Measurements from ENCODE around the gene PARD3. TPM values are rescaled to one million over a fixed set of nuclear protein-coding genes. Genes with fewer than 3 reads are reported as not detected.

Gene PARD3
- total and polyA plus RNA-seq, 10 of the 15 experiments (the other 5 are each of a cell fraction or from before 2014, with no cell fraction given) = 2.6 to 43.1 (median 13.9) TPM

- no peak for ATAC-seq
- H3K27ac ChIP-seq (ENCODE audit: control insufficient read depth, insufficient read depth) = no peak overlapping the region
- no peak overlapping the region for H2AFZ ChIP-seq (ENCODE audit: control insufficient read depth, low read depth, low read length)
- H3K4me3 ChIP-seq = no peak overlapping the region
- no peaks in the 10 kb centered on the region for H4K20me1 ChIP-seq (ENCODE audit: control insufficient read depth, insufficient read depth)
- H3K36me3 ChIP-seq (ENCODE audit: control insufficient read depth in 2 of 2, insufficient read depth in 2 of 2, low read length in 1 of 2) = no peaks in the 10 kb centered on the region
- ChIA-PET SMC1A (ENCODE audit: uncharacterized antibody, unreplicated experiment) (interaction anchor here (0.8 to 1.3 kb wide), 3 partner anchors 24 to 49 kb away, joined by 3 read pairs; no protein-coding TSS in a partner anchor), POLR2A (no interaction called here), RAD21 (ENCODE audit: unreplicated experiment) (no interaction called here), CTCF (no interaction called here)
- intact Hi-C loops (cut with micrococcal nuclease; ENCODE audit: unreplicated experiment) (no loop called here), in situ Hi-C loops (cut with MboI) (no loop called here)
- no peaks in the 10 kb centered on the region for H3K9me3 ChIP-seq (replicated peaks; ENCODE audit: control insufficient read depth, insufficient read depth, low read length)
- no peak for FAIRE-seq
- no peak overlapping the region for H3K4me2 ChIP-seq (ENCODE audit: control insufficient read depth, insufficient read depth)
- no peak for DNase-seq (ENCODE audit: low read depth, low spot score)
- BruUV-seq (replicated peaks) = no TSS peak
- H3K27me3 ChIP-seq (replicated peaks in 1 of 2; ENCODE audit: control insufficient read depth in 2 of 2, insufficient read depth in 2 of 2, low read length in 1 of 2) = no peaks in the 10 kb centered on the region
- WGBS (ENCODE audit: insufficient coverage, insufficient replicate concordance, low lambda C conversion rate, missing lambda C conversion rate) = 41% methylated on average over 1 of the region's 1 CpG
- TF ChIP-seq NFXL1 (IDR thresholded peaks at IDR 0.05; ENCODE audit: borderline replicate concordance) = no peak
- TF ChIP-seq FOXM1 (IDR thresholded peaks at IDR 0.05; ENCODE audit: low read depth, low read length) = no peak
- TF ChIP-seq SP1 (IDR thresholded peaks at IDR 0.05; ENCODE audit: low read depth, low read length) = no peak
- TF ChIP-seq BACH1 (IDR thresholded peaks at IDR 0.05; ENCODE audit: borderline replicate concordance) = no peak
- TF ChIP-seq LARP7 (IDR thresholded peaks at IDR 0.05) = no peak
- no peak for TF ChIP-seq SRF (IDR thresholded peaks at IDR 0.05; ENCODE audit: low read depth in 2 of 2, low read length in 2 of 2)
- no peak for TF ChIP-seq PKNOX1 (IDR thresholded peaks at IDR 0.05)
- no peak for TF ChIP-seq RAD51 (IDR thresholded peaks at IDR 0.05)
- TF ChIP-seq GABPA (IDR thresholded peaks at IDR 0.05; ENCODE audit: low read depth) = no peak
- TF ChIP-seq USF2 (IDR thresholded peaks at IDR 0.05; ENCODE audit: borderline replicate concordance, low read depth, low read length) = no peak
- TF ChIP-seq ZNF274 (IDR thresholded peaks at IDR 0.05; ENCODE audit: insufficient read depth, insufficient read length) = no peak
- no peaks in the 10 kb centered on the region for H3K4me1 ChIP-seq (ENCODE audit: control insufficient read depth, insufficient read depth, low read length)
- H3K9ac ChIP-seq (ENCODE audit: control insufficient read depth, insufficient read depth, low read length) = no peak overlapping the region
- H3K79me2 ChIP-seq (ENCODE audit: control insufficient read depth, insufficient read depth, low read length) = no peaks in the 10 kb centered on the region
Measured at GRCh38 chr10:34189830-34190229, 625.3 kb downstream of the PARD3 start.

All from GM12878 (cell line).